Testis (tissue), 2 donors: Measurements from ENCODE around the gene DNAJC12.

Experiments
- POLR2A ChIP-seq: fragments of 450-650 bp; IDR thresholded peaks from one replicate; pipeline ENCODE4 v1.6.1; 2017; ENCODE audit warnings: antibody characterized with exemption, mild to moderate bottlenecking, moderate library complexity
- TF ChIP-seq, protein P1 (sequence below), 3 experiments: fragments of 450-650 bp in 2 of 3; fragments of 200-600 bp in 1 of 3; sonication (generic) in 1 of 3; IDR thresholded peaks; one replicate each; pipeline ENCODE4 v1.5.1; 2016 to 2019; ENCODE audit warnings: antibody characterized with exemption in 3 of 3, mild to moderate bottlenecking in 2 of 3, moderate library complexity in 1 of 3

DNA sequence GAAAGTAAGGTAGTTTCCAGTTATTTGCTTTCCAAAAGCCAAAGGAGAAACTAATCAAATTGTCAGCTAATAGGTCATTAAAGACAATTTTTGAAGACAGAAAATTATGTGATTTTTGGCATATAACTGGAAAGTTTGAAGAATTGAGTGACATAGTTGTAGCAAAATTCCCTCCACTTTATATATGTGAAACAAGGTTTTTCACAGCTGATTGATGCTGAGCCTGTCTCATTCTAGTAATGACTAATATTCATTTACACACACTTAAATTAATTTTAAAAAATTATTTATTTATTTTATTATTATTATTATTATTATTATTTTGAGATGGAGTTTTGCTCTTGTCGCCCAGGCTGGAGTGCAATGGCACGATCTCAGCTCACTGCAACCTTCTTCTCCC is 30.1 kb upstream of the DNAJC12 start:
- TF ChIP-seq, protein P1, sequence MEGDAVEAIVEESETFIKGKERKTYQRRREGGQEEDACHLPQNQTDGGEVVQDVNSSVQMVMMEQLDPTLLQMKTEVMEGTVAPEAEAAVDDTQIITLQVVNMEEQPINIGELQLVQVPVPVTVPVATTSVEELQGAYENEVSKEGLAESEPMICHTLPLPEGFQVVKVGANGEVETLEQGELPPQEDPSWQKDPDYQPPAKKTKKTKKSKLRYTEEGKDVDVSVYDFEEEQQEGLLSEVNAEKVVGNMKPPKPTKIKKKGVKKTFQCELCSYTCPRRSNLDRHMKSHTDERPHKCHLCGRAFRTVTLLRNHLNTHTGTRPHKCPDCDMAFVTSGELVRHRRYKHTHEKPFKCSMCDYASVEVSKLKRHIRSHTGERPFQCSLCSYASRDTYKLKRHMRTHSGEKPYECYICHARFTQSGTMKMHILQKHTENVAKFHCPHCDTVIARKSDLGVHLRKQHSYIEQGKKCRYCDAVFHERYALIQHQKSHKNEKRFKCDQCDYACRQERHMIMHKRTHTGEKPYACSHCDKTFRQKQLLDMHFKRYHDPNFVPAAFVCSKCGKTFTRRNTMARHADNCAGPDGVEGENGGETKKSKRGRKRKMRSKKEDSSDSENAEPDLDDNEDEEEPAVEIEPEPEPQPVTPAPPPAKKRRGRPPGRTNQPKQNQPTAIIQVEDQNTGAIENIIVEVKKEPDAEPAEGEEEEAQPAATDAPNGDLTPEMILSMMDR (IDR thresholded peaks at IDR 0.05) = no peak
- no peak for TF ChIP-seq POLR2A
